Measurements from ENCODE around the gene CHMP4B.

DNA sequence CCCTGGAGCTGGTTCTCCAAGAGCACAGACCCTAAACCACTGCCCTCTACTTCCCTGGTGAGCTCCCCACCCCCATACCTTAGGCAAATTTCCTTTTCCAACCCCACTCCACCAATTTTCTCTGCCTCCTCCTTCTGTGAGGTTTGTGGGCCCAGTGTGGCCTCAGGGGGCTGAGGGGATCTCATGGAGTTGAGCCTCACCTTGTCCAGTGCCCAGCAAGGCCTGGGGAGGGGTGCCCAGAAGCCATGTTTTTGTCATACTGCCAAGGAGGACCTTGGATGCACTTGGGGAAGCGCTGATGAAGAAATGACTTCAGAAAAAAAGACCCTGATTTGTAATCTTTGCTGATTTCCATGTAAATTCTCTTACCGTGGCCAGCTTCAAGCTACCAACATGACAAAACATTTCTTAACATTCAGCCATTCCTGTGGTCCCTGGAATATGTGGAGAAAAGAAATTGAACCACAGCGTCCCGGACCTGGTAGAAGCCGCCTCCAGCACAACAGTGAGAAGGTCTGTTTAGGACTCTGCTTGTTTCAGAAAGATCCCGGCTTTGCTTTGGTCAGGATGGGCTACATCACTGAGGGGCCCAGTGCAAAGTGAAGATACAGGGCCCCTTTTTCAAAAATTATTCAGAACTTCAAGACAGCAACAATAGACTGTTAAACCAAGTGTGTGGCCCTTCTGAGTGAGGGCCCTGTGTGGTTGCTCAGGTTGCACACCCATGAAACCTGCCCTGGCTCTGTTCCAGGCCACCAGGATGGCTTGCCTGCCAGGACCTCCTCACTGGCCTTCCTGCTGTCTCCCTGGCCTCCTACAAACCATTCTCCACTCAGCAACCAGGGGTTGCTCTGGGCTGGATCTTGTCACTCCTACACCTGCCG lies 52.5 kb downstream of the CHMP4B start:
- TF ChIP-seq POLR2A (IDR thresholded peaks at IDR 0.05), result no peak
- TF ChIP-seq, protein P1, sequence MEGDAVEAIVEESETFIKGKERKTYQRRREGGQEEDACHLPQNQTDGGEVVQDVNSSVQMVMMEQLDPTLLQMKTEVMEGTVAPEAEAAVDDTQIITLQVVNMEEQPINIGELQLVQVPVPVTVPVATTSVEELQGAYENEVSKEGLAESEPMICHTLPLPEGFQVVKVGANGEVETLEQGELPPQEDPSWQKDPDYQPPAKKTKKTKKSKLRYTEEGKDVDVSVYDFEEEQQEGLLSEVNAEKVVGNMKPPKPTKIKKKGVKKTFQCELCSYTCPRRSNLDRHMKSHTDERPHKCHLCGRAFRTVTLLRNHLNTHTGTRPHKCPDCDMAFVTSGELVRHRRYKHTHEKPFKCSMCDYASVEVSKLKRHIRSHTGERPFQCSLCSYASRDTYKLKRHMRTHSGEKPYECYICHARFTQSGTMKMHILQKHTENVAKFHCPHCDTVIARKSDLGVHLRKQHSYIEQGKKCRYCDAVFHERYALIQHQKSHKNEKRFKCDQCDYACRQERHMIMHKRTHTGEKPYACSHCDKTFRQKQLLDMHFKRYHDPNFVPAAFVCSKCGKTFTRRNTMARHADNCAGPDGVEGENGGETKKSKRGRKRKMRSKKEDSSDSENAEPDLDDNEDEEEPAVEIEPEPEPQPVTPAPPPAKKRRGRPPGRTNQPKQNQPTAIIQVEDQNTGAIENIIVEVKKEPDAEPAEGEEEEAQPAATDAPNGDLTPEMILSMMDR (IDR thresholded peaks at IDR 0.05), result no peak
